ENCODE results near the gene COL4A5.

Gene COL4A5

DNA sequence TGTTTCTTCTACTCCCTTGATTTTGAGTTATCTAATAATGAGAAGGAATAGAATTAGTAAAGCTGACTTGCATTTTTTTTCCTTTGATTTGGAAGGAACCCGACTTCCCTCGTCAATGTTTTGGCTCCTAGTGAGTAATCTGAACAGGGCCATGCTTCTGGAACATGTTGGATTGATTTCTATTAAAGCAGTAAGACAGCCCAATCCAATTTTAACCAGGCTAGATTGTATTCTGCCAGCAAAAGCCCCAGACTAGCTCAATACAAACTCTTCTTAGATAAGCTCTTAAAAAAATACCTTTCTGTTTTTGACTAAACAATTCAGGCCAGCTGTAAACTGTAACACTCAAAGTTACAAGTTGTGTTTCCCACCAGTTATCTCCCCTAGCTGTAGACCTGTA is 170.5 kb downstream of the COL4A5 start:
- no peak for DNase-seq (ENCODE audit: low spot score in 2 of 2)
- Histone ChIP-seq H3K9me3 (no peaks in the 10 kb centered on the region), H3K36me3 (replicated peaks) (peaks cover 19% of the 10 kb centered on the region), H3K4me1 (no peaks in the 10 kb centered on the region), H3K4me3 (no peak overlapping the region), H3K27me3 (ENCODE audit: low read depth) (no peaks in the 10 kb centered on the region)
- in situ Hi-C loops (cut with MboI; ENCODE audit: low sequenced_read_pairs) = no loop called here

DNA sequence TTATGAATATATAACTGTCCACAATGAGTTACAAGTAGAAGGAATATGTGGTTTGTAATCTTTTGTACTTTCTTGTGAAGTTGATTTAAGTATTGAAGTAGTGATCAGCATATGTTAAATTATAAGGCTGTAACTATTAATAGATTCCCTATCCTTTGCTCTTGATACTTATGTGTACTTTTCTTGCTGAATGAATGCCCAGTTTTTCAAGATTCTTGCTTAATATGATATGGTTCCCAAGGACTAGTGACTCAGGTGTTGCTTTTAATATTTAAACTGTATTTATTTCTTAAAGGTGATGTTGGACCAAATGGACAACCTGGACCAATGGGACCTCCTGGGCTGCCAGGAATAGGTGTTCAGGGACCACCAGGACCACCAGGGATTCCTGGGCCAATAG is 175.0 kb downstream of the COL4A5 start:
- H3K9me3 ChIP-seq = no peaks in the 10 kb centered on the region
- no peak overlapping the region for H3K4me3 ChIP-seq
- no peak for DNase-seq (ENCODE audit: low spot score in 2 of 2)
- in situ Hi-C loops (cut with MboI; ENCODE audit: low sequenced_read_pairs) = no loop called here
- H3K27me3 ChIP-seq (ENCODE audit: low read depth) = no peaks in the 10 kb centered on the region
- peaks cover 2% of the 10 kb centered on the region; the same call in 1 of the 2 replicates for H3K36me3 ChIP-seq (replicated peaks)
- no peaks in the 10 kb centered on the region for H3K4me1 ChIP-seq

DNA sequence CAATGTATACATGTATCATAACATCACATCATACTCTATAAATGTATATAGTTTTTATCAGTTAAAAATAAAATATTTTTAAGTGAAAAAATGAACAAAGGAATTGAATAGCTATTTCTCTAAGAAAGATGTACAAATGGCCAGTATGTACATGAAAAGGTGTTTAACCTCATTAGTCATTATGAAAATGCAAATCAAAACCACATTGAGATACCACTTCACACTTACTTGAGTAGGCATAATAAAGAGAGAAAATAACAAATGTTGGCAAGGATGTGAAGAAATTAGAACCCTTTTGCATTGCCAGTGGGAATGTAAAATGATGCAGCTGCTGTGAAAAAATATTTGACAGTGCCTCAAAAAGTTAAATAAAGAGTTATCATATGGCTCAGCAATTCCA is 201.2 kb downstream of the COL4A5 start:
- no peak overlapping the region for H3K4me3 ChIP-seq
- no peak for DNase-seq (ENCODE audit: low spot score in 2 of 2)
- in situ Hi-C loops (cut with MboI; ENCODE audit: low sequenced_read_pairs) = no loop called here

GRCh38 chrX:108641589-108642272 is 202.1 kb downstream of the COL4A5 start:
- Histone ChIP-seq H3K27me3 (ENCODE audit: low read depth) (no peaks in the 10 kb centered on the region), H3K4me3 (no peak overlapping the region), H3K36me3 (replicated peaks) (peaks cover 2% of the 10 kb centered on the region; the same call in 1 of the 2 replicates), H3K4me1 (no peaks in the 10 kb centered on the region), H3K9me3 (no peaks in the 10 kb centered on the region)
- DNase-seq (ENCODE audit: low spot score in 2 of 2) = no peak
- in situ Hi-C loops (cut with MboI; ENCODE audit: low sequenced_read_pairs) = no loop called here

More for the DNA sequence above, 201.2 kb downstream of the COL4A5 start:
- Histone ChIP-seq H3K27me3 (ENCODE audit: low read depth) (no peaks in the 10 kb centered on the region), H3K4me1 (no peaks in the 10 kb centered on the region), H3K9me3 (no peaks in the 10 kb centered on the region), H3K36me3 (replicated peaks) (peaks cover 3% of the 10 kb centered on the region; the same call in 1 of the 2 replicates)

GRCh38 chrX:108642273-108642628 is 202.6 kb downstream of the COL4A5 start:
- H3K4me3 ChIP-seq = no peak overlapping the region
- H3K9me3 ChIP-seq = no peaks in the 10 kb centered on the region
- H3K4me1 ChIP-seq = no peaks in the 10 kb centered on the region
- no peaks in the 10 kb centered on the region for H3K27me3 ChIP-seq (ENCODE audit: low read depth)
- no peak for DNase-seq (ENCODE audit: low spot score in 2 of 2)
- peaks cover 2% of the 10 kb centered on the region; the same call in 1 of the 2 replicates for H3K36me3 ChIP-seq (replicated peaks)
- in situ Hi-C loops (cut with MboI; ENCODE audit: low sequenced_read_pairs) = no loop called here

GRCh38 chrX:108664701-108665100 is 225.1 kb downstream of the COL4A5 start:
- no peak for DNase-seq (ENCODE audit: low spot score in 2 of 2)
- H3K27me3 ChIP-seq (ENCODE audit: low read depth) = no peaks in the 10 kb centered on the region
- in situ Hi-C loops (cut with MboI; ENCODE audit: low sequenced_read_pairs) = no loop called here
- H3K36me3 ChIP-seq (replicated peaks) = peaks cover 8% of the 10 kb centered on the region
- H3K9me3 ChIP-seq = no peaks in the 10 kb centered on the region
- H3K4me3 ChIP-seq = no peak overlapping the region
- H3K4me1 ChIP-seq = no peaks in the 10 kb centered on the region

DNA sequence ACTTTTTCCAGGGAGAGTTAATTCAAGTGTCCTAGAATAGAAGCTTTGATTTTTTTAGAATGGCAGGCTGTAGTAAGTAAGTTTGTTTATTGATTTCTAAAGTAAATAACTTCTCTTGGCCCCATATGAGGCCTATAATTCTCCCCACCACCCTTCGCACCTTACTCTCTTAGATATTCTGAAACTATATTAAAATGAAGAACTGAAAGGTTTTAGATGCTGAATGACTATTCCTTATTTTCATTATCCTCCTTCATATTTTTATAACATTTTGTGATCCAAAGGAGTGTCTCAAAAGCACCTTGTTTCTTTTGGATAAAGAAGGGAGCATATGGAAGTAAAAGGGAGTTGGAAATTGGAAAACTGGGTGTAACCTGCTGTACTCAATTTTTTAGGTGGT is 226.5 kb downstream of the COL4A5 start:
- no peaks in the 10 kb centered on the region for H3K27me3 ChIP-seq (ENCODE audit: low read depth)
- in situ Hi-C loops (cut with MboI; ENCODE audit: low sequenced_read_pairs) = no loop called here

GRCh38 chrX:108671526-108671925 is 231.9 kb downstream of the COL4A5 start:
- Histone ChIP-seq H3K27me3 (ENCODE audit: low read depth) (no peaks in the 10 kb centered on the region), H3K4me1 (peaks cover under 1% of the 10 kb centered on the region; the same call in 1 of the 2 replicates), H3K9me3 (no peaks in the 10 kb centered on the region), H3K4me3 (no peak overlapping the region), H3K36me3 (replicated peaks) (peaks cover 4% of the 10 kb centered on the region)
- no peak for DNase-seq (ENCODE audit: low spot score in 2 of 2)
- in situ Hi-C loops (cut with MboI; ENCODE audit: low sequenced_read_pairs) = no loop called here

More for the DNA sequence above, 226.5 kb downstream of the COL4A5 start:
- no peak overlapping the region for H3K4me3 ChIP-seq
- H3K9me3 ChIP-seq = no peaks in the 10 kb centered on the region
- no peaks in the 10 kb centered on the region for H3K4me1 ChIP-seq
- H3K36me3 ChIP-seq (replicated peaks) = peaks cover 8% of the 10 kb centered on the region
- DNase-seq (ENCODE audit: low spot score in 2 of 2) = no peak

DNA sequence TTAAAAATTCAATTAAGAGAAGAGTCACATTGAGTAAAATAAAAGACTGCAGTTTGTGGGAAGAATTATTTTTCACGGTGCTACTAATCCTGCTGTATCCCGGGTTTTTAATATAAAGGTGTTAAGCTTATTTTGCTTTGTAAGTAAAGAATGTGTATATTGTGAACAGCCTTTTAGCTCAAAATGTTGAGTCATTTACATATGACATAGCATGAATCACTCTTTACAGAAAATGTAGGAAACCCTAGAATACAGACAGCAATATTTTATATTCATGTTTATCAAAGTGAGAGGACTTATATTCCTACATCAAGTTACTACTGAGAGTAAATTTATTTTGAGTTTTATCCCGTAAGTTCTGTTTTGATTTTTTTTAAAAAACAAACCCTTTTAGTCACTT is 257.1 kb downstream of the COL4A5 start:
- no peaks in the 10 kb centered on the region for H3K9me3 ChIP-seq
- H3K4me1 ChIP-seq = peaks cover 12% of the 10 kb centered on the region
- DNase-seq (ENCODE audit: low spot score in 2 of 2) = peak in 1 of 2 experiments; percentile 13
- H3K27me3 ChIP-seq (ENCODE audit: low read depth) = no peaks in the 10 kb centered on the region
- H3K4me3 ChIP-seq = no peak overlapping the region
- H3K36me3 ChIP-seq (replicated peaks) = no peaks in the 10 kb centered on the region; the same call in none of the 2 replicates
- in situ Hi-C loops (cut with MboI; ENCODE audit: low sequenced_read_pairs) = loop anchor here (25.0 kb wide), 1 partner anchor 484 kb away; no protein-coding TSS in a partner anchor

DNA sequence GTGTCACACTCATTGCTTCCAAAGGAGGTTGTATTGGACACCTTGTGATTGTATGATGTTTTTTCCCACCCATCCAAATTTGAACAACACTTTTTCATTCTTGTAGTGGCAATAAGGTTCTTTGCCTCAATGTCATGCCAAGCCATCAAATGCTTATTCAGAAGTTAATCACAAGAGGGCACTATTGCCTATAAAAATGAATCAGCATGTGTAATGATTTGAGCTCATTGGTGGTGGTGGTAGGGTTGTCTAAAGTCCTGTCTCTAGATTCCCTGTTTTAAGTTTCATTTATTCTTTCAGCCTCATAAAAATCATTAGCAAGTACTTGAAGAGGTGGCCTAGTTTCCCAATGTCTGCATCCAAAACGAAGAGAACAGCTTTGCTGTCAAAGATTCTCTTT is 259.7 kb downstream of the COL4A5 start:
- in situ Hi-C loops (cut with MboI; ENCODE audit: low sequenced_read_pairs) = loop anchor here (25.0 kb wide), 1 partner anchor 487 kb away; no protein-coding TSS in a partner anchor
- Histone ChIP-seq H3K4me1 (peaks cover 20% of the 10 kb centered on the region), H3K4me3 (no peak overlapping the region), H3K9me3 (no peaks in the 10 kb centered on the region), H3K36me3 (replicated peaks) (no peaks in the 10 kb centered on the region; the same call in none of the 2 replicates), H3K27me3 (ENCODE audit: low read depth) (no peaks in the 10 kb centered on the region)
- DNase-seq (ENCODE audit: low spot score in 2 of 2) = peak in 1 of 2 experiments; percentile 60

- Histone ChIP-seq H3K9me3 (no peaks in the 10 kb centered on the region), H3K4me1 (peaks cover 13% of the 10 kb centered on the region), H3K4me3 (no peak overlapping the region), H3K36me3 (replicated peaks) (no peaks in the 10 kb centered on the region), H3K27me3 (ENCODE audit: low read depth) (no peaks in the 10 kb centered on the region)
- DNase-seq (ENCODE audit: low spot score in 2 of 2) = no peak
- in situ Hi-C loops (cut with MboI; ENCODE audit: low sequenced_read_pairs) = no loop called here
Measured at GRCh38 chrX:108701633-108702032, 262.0 kb downstream of the COL4A5 start.

DNA sequence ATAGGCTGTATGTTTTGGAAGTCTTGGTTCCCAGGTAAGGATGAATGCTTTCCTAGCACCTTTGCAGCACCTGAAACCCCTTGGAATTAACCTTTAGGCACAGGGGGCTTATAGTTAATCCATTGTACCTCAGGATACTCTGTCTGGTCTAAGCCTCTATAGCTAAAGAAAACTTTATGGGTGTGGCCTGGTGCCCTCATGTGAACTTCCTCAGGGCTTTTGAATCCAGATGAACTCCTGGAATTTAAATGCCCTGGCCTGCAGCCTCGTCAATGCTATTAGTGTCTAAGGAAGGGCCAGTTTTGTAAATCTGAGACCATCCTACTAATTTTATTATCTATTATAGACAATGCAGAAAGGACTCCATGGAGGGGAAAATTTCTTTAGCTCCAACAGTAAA is 262.9 kb downstream of the COL4A5 start:
- in situ Hi-C loops (cut with MboI; ENCODE audit: low sequenced_read_pairs) = no loop called here
- Histone ChIP-seq H3K27me3 (ENCODE audit: low read depth) (no peaks in the 10 kb centered on the region), H3K4me1 (peaks cover 8% of the 10 kb centered on the region), H3K9me3 (no peaks in the 10 kb centered on the region), H3K36me3 (replicated peaks) (no peaks in the 10 kb centered on the region), H3K4me3 (no peak overlapping the region)
- DNase-seq (ENCODE audit: low spot score in 2 of 2) = peak in 1 of 2 experiments; percentile 21

GRCh38 chrX:108704839-108705238 is 265.2 kb downstream of the COL4A5 start:
- H3K9me3 ChIP-seq = no peaks in the 10 kb centered on the region
- H3K4me1 ChIP-seq = peaks cover 8% of the 10 kb centered on the region
- H3K4me3 ChIP-seq = no peak overlapping the region
- in situ Hi-C loops (cut with MboI; ENCODE audit: low sequenced_read_pairs) = no loop called here
- H3K36me3 ChIP-seq (replicated peaks) = no peaks in the 10 kb centered on the region
- H3K27me3 ChIP-seq (ENCODE audit: low read depth) = no peaks in the 10 kb centered on the region
- no peak for DNase-seq (ENCODE audit: low spot score in 2 of 2)

GRCh38 chrX:108712886-108713285 is 273.2 kb downstream of the COL4A5 start:
- no peaks in the 10 kb centered on the region for H3K36me3 ChIP-seq (replicated peaks)
- in situ Hi-C loops (cut with MboI; ENCODE audit: low sequenced_read_pairs) = no loop called here
- no peaks in the 10 kb centered on the region for H3K27me3 ChIP-seq (ENCODE audit: low read depth)
- H3K4me1 ChIP-seq = peaks cover 7% of the 10 kb centered on the region; the same call in 1 of the 2 replicates
- no peak for DNase-seq (ENCODE audit: low spot score in 2 of 2)
- no peak overlapping the region for H3K4me3 ChIP-seq
- H3K9me3 ChIP-seq = 0 out of 2 replicates have a peak, but pooled peaks cover 2% of the 10 kb centered on the region

Measured in HAP-1 (cell line).